Loucy (cell line): ENCODE data around the gene ADISSP.
"Not testable (repeated sequence)": the region's sequence is repeated elsewhere in the genome, so short reads cannot be mapped to it uniquely, and the experiment has no call there.

Experiments used
- EZH2phosphoT487 ChIP-seq: fragments of 200-600 bp; IDR thresholded peaks from 2 replicates; pipeline ENCODE4 v1.6.1; 2018; ENCODE audit warnings: antibody characterized with exemption, mild to moderate bottlenecking, moderate library complexity, borderline replicate concordance
- TF ChIP-seq, protein P1 (sequence below): fragments of 200-600 bp; sonication (generic); conservative IDR thresholded peaks from 2 replicates; pipeline ENCODE4 v1.5.1; 2014; ENCODE audit warnings: mild to moderate bottlenecking, antibody characterized with exemption, low read length

DNA sequence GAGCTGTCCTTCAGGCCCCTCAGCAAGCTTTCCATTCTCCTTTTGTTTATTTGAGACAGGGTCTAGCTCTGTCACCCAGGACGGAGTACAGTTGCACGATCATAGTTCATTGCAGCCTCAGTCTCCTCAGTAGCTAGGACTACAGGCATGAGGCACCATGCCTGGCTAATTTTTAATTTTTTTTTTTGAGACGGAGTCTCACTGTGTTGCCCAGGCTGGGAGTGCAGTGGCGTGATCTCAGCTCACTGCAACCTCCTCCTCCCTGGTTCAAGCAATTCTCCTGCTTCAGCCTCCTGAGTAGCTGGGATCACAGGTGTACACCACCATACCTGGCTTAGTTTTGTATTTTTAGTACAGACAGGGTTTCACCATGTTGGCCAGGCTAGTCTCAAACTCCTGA is 21.6 kb upstream of the ADISSP start:
- TF ChIP-seq, protein P1, sequence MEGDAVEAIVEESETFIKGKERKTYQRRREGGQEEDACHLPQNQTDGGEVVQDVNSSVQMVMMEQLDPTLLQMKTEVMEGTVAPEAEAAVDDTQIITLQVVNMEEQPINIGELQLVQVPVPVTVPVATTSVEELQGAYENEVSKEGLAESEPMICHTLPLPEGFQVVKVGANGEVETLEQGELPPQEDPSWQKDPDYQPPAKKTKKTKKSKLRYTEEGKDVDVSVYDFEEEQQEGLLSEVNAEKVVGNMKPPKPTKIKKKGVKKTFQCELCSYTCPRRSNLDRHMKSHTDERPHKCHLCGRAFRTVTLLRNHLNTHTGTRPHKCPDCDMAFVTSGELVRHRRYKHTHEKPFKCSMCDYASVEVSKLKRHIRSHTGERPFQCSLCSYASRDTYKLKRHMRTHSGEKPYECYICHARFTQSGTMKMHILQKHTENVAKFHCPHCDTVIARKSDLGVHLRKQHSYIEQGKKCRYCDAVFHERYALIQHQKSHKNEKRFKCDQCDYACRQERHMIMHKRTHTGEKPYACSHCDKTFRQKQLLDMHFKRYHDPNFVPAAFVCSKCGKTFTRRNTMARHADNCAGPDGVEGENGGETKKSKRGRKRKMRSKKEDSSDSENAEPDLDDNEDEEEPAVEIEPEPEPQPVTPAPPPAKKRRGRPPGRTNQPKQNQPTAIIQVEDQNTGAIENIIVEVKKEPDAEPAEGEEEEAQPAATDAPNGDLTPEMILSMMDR = not testable (repeated sequence)
- not testable (repeated sequence) for TF ChIP-seq EZH2phosphoT487
